Common myeloid progenitor, CD34-positive (primary cell): ENCODE measurements around the gene PTTG2.

Experiments used
- CTCF ChIA-PET: fragments of 350-600 bp; sonication (Branson Sonifier 250); formaldehyde crosslinking; loops from one replicate; lab custom pipeline; 2021; ENCODE audit warnings: antibody characterized with exemption; lab: Charles Lee
- POLR2A ChIA-PET: fragments of 350-600 bp; sonication (Branson Sonifier 250); formaldehyde crosslinking; loops from one replicate; lab custom pipeline; 2021; ENCODE audit warnings: antibody characterized with exemption; lab: Charles Lee
- DNase-seq, 3 donors: peaks; one replicate each; pipeline versions ENCODE4 v3.0.0 to v3.0.0-alpha.2; 2013
- H3K27ac ChIP-seq, 2 experiments: 1 replicate in 1 of 2; 2 replicates in 1 of 2; pipeline ENCODE4 v1.7.0; 2013; ENCODE audit warnings: inconsistent platforms in 2 of 2, low read length in 2 of 2, mild to moderate bottlenecking in 2 of 2, low read depth in 1 of 2, moderate library complexity in 1 of 2; ENCODE audit not compliant: severe bottlenecking in 2 of 2, insufficient read depth in 1 of 2, poor library complexity in 1 of 2
- H3K27me3 ChIP-seq, 5 experiments: replicated peaks in 2 of 5; 1 replicate in 3 of 5; 2 replicates in 2 of 5; pipeline versions ENCODE4 v1.6.1 to v1.7.0; 2013; ENCODE audit warnings: low read length in 4 of 5, mild to moderate bottlenecking in 2 of 5, moderate library complexity in 2 of 5, inconsistent platforms in 1 of 5; ENCODE audit not compliant: insufficient read depth in 5 of 5, control insufficient read depth in 4 of 5
- H3K36me3 ChIP-seq, 4 experiments: 1 replicate in 2 of 4; 2 replicates in 2 of 4; pipeline versions ENCODE4 v1.6.1 to v1.7.0; 2013; ENCODE audit warnings: low read length in 3 of 4, control low read depth in 1 of 4, mild to moderate bottlenecking in 1 of 4; ENCODE audit not compliant: control insufficient read depth in 4 of 4, insufficient read depth in 4 of 4
- H3K4me1 ChIP-seq, 4 experiments: 1 replicate in 3 of 4; 2 replicates in 1 of 4; pipeline versions ENCODE4 v1.6.1 to v1.7.1; 2013; ENCODE audit warnings: low read length in 3 of 4, mild to moderate bottlenecking in 3 of 4, control low read depth in 1 of 4, inconsistent platforms in 1 of 4, moderate library complexity in 1 of 4; ENCODE audit not compliant: control insufficient read depth in 4 of 4, insufficient read depth in 4 of 4; ENCODE audit errors: control extremely low read depth in 1 of 4
- H3K4me3 ChIP-seq, 7 experiments: 1 replicate in 4 of 7; 2 replicates in 3 of 7; pipeline versions ENCODE4 v1.5.1 to v1.7.0; 2013; ENCODE audit warnings: mild to moderate bottlenecking in 7 of 7, low read length in 6 of 7, moderate library complexity in 6 of 7, inconsistent platforms in 2 of 7, low read depth in 2 of 7, control low read depth in 1 of 7; ENCODE audit not compliant: insufficient read depth in 4 of 7, control insufficient read depth in 1 of 7; ENCODE audit errors: extremely low read depth in 1 of 7
- H3K9me3 ChIP-seq, 5 experiments: 1 replicate in 4 of 5; 2 replicates in 1 of 5; pipeline versions ENCODE4 v1.6.1 to v1.7.1; 2013; ENCODE audit warnings: low read length in 4 of 5, mild to moderate bottlenecking in 2 of 5, inconsistent platforms in 1 of 5, low read depth in 1 of 5, moderate library complexity in 1 of 5; ENCODE audit not compliant: control insufficient read depth in 4 of 5, insufficient read depth in 2 of 5; ENCODE audit errors: control extremely low read depth in 1 of 5
- WGBS: methylation state at CpG from one replicate; pipeline ENCODE4 v1.1.5; 2013; ENCODE audit not compliant: insufficient coverage; 5-methylcytosine and 5-hydroxymethylcytosine counted together

The PTTG2 gene

DNA sequence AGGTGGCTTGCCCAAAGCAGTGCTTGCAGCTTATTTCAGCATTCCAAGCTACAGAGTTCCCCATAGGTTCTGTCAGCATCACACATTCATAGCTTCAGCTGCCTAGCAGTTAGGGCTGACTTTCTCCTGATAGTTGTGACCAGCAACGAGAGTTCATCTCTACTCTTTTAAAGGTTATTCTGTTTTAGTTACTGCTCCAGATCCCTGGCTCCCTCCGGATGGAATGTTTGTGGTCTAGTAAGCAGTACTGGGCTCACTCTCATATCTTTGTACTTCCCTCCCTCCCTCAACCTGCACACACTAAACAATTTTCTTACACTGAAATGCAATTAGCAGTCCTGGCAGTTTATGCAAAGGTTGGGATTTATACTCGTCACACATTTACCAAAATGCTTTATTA lies 43.9 kb downstream of the PTTG2 start:
- WGBS = no CpG with 5 or more reads among the region's 3 CpGs
- ChIA-PET POLR2A (interaction anchor here (0.6 kb wide), 1 partner anchor 12 kb away, joined by 5 read pairs; no protein-coding TSS in a partner anchor), CTCF (interaction anchor here (1.3 kb wide), 1 partner anchor 32 kb away, joined by 6 read pairs; no protein-coding TSS in a partner anchor)
- no peak for DNase-seq
- H3K27me3 ChIP-seq = no peaks in the 10 kb centered on the region
- peaks cover 0 to 5% (median 0%) of the 10 kb centered on the region in 4 experiments for H3K36me3 ChIP-seq
- no peak overlapping the region for H3K27ac ChIP-seq
- H3K9me3 ChIP-seq = no peaks in the 10 kb centered on the region
- H3K4me3 ChIP-seq = no peak overlapping the region
- H3K4me1 ChIP-seq = peaks cover 0 to 9% (median 1%) of the 10 kb centered on the region in 4 experiments

- H3K9me3 ChIP-seq = no peaks in the 10 kb centered on the region
- 100% methylated on average over 3 of the region's 6 CpGs for WGBS
- no peaks in the 10 kb centered on the region for H3K27me3 ChIP-seq
- H3K27ac ChIP-seq = no peak overlapping the region
- H3K4me1 ChIP-seq = peaks cover 0 to 9% (median 1%) of the 10 kb centered on the region in 4 experiments
- CTCF ChIA-PET = interaction anchor here (1.5 kb wide), 1 partner anchor 26 kb away, joined by 4 read pairs; no protein-coding TSS in a partner anchor
- peaks cover 0 to 5% (median 0%) of the 10 kb centered on the region in 4 experiments for H3K36me3 ChIP-seq
- no peak for DNase-seq
- POLR2A ChIA-PET = interaction anchor here (0.6 kb wide), 1 partner anchor 12 kb away, joined by 5 read pairs; no protein-coding TSS in a partner anchor
- no peak overlapping the region for H3K4me3 ChIP-seq
Observed at GRCh38 chr4:38004887-38005286, 44.7 kb downstream of the PTTG2 start.

GRCh38 chr4:38005637-38006036 lies 45.4 kb downstream of the PTTG2 start:
- no peak for DNase-seq
- ChIA-PET POLR2A (no interaction called here), CTCF (interaction anchor here (0.9 to 1.5 kb wide), 3 partner anchors 15 to 118 kb away, joined by 3 to 4 read pairs (median 3); no protein-coding TSS in a partner anchor)
- WGBS = 100% methylated on average over 1 of the region's 3 CpGs
- Histone ChIP-seq H3K4me3 (no peak overlapping the region), H3K27ac (no peak overlapping the region), H3K27me3 (no peaks in the 10 kb centered on the region), H3K4me1 (peaks cover 0 to 9% (median 1%) of the 10 kb centered on the region in 4 experiments), H3K9me3 (no peaks in the 10 kb centered on the region), H3K36me3 (peaks cover 0 to 5% (median 0%) of the 10 kb centered on the region in 4 experiments)

GRCh38 chr4:38007645-38008044 lies 47.4 kb downstream of the PTTG2 start:
- ChIA-PET CTCF (no interaction called here), POLR2A (no interaction called here)
- no peak overlapping the region for H3K4me3 ChIP-seq
- H3K4me1 ChIP-seq = peaks cover 0 to 8% (median under 1%) of the 10 kb centered on the region in 4 experiments
- H3K36me3 ChIP-seq = no peaks in the 10 kb centered on the region
- no peak overlapping the region for H3K27ac ChIP-seq
- no peak for DNase-seq
- no peaks in the 10 kb centered on the region for H3K9me3 ChIP-seq
- WGBS = 75% methylated on average over 4 of the region's 5 CpGs
- H3K27me3 ChIP-seq = no peaks in the 10 kb centered on the region

GRCh38 chr4:38008571-38009021 lies 48.4 kb downstream of the PTTG2 start:
- 100% methylated on average over 3 of the region's 3 CpGs for WGBS
- POLR2A ChIA-PET = no interaction called here
- CTCF ChIA-PET = no interaction called here

GRCh38 chr4:38009421-38009820 lies 49.2 kb downstream of the PTTG2 start:
- ChIA-PET POLR2A (no interaction called here), CTCF (no interaction called here)
- DNase-seq = no peak
- no peak overlapping the region for H3K27ac ChIP-seq
- H3K4me1 ChIP-seq = peaks cover 0 to 7% (median 0%) of the 10 kb centered on the region in 4 experiments
- H3K36me3 ChIP-seq = peaks cover 0 to 5% (median 4%) of the 10 kb centered on the region in 4 experiments
- no peaks in the 10 kb centered on the region for H3K9me3 ChIP-seq
- no peaks in the 10 kb centered on the region for H3K27me3 ChIP-seq
- no peak overlapping the region for H3K4me3 ChIP-seq

More at GRCh38 chr4:38008571-38009021, 48.4 kb downstream of the PTTG2 start:
- H3K27ac ChIP-seq = no peak overlapping the region
- no peaks in the 10 kb centered on the region for H3K27me3 ChIP-seq
- no peak for DNase-seq
- no peak overlapping the region for H3K4me3 ChIP-seq
- H3K4me1 ChIP-seq = peaks cover 0 to 7% (median 0%) of the 10 kb centered on the region in 4 experiments
- H3K9me3 ChIP-seq = no peaks in the 10 kb centered on the region
- H3K36me3 ChIP-seq = no peaks in the 10 kb centered on the region

GRCh38 chr4:38009949-38010348 lies 49.8 kb downstream of the PTTG2 start:
- 100% methylated on average over 1 of the region's 3 CpGs for WGBS
- H3K4me1 ChIP-seq = peaks cover 0 to 5% (median 0%) of the 10 kb centered on the region in 4 experiments
- ChIA-PET CTCF (no interaction called here), POLR2A (no interaction called here)
- H3K36me3 ChIP-seq = peaks cover 0 to 10% (median 6%) of the 10 kb centered on the region in 4 experiments
- H3K27me3 ChIP-seq = no peaks in the 10 kb centered on the region
- no peak overlapping the region for H3K27ac ChIP-seq
- no peak overlapping the region for H3K4me3 ChIP-seq
- no peak for DNase-seq
- no peaks in the 10 kb centered on the region for H3K9me3 ChIP-seq
